Cardiac muscle cell (in vitro differentiated cells and primary cell): ENCODE results near the gene SH2D6. TPM values are rescaled to one million over a fixed set of nuclear protein-coding genes. Genes with fewer than 3 reads are reported as not detected.

ENCODE experiments used
- DNase-seq, 2 donors: peaks; one replicate each; pipeline versions ENCODE4 v3.0.0 to v3.0.0-alpha.2; 2010 to 2017; ENCODE audit warnings: low read depth in 1 of 2, low spot score in 1 of 2
- H3K27ac ChIP-seq: fragments of 200-600 bp; sonication (generic); 2 replicates; pipeline ENCODE4 v1.5.1; 2016
- H3K27me3 ChIP-seq: fragments of 200-600 bp; sonication (generic); 2 replicates; pipeline ENCODE4 v1.6.0; 2016; ENCODE audit warnings: control low read depth
- H3K36me3 ChIP-seq: fragments of 200-600 bp; sonication (generic); 2 replicates; pipeline ENCODE4 v1.5.1; 2016; ENCODE audit warnings: control low read depth
- H3K4me1 ChIP-seq: fragments of 200-600 bp; sonication (generic); 2 replicates; pipeline ENCODE4 v1.8.1; 2017; ENCODE audit warnings: low read depth, mild to moderate bottlenecking, mixed run types
- H3K4me3 ChIP-seq: fragments of 200-600 bp; sonication (generic); 2 replicates; pipeline ENCODE4 v1.5.1; 2016; ENCODE audit warnings: mild to moderate bottlenecking
- H3K9me3 ChIP-seq: fragments of 200-600 bp; sonication (generic); 2 replicates; pipeline ENCODE4 v1.5.1; 2017; ENCODE audit warnings: low read depth, mild to moderate bottlenecking, control low read depth
- CTCF ChIP-seq: IDR thresholded peaks from 2 replicates; pipeline ENCODE4 v1.5.1; 2012; ENCODE audit warnings: low read depth, mild to moderate bottlenecking, low read length
- polyA plus RNA-seq: library from polyadenylated mRNA; unstranded; fragments of >200 nt; fragmentation: Nextera tagmentation; extraction: Ambion mirVana; gene quantifications from 2 replicates; pipeline ENCODE4 v1.2.1, GENCODE V29; 2016
- total RNA-seq: library from RNA; depleted of rRNA; stranded (reverse); fragments of >200 nt; gene quantifications from 2 replicates; pipeline ENCODE4 v1.2.3, GENCODE V29; 2016

SH2D6 gene
- total and polyA plus RNA-seq, 2 experiments from 2014 or later, result not detected

DNA sequence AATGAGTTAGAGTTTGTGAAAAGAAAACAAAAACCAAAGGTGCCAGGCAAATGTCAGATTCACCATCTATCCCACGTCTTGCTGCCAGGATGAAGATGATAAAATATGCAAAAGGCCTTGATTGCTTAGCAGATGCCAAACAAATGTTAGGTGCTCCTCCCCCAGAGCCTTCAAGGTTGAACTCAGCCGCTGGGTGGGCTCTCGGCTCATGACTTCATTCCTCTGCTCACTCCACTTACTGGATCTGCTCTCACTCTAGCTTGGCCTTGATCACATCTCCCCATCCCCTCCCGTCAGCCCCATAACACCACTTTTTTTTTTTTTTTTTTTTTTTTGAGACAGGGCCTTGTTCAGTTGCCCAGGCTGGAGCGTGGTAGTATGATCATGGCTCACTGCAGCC is 38.5 kb downstream of the SH2D6 start:
- Histone ChIP-seq H3K27me3 (no peaks in the 10 kb centered on the region), H3K27ac (no peak overlapping the region), H3K4me1 (no peaks in the 10 kb centered on the region), H3K4me3 (no peak overlapping the region), H3K9me3 (no peaks in the 10 kb centered on the region), H3K36me3 (no peaks in the 10 kb centered on the region)
- no peak for TF ChIP-seq CTCF
- no peak for DNase-seq

DNA sequence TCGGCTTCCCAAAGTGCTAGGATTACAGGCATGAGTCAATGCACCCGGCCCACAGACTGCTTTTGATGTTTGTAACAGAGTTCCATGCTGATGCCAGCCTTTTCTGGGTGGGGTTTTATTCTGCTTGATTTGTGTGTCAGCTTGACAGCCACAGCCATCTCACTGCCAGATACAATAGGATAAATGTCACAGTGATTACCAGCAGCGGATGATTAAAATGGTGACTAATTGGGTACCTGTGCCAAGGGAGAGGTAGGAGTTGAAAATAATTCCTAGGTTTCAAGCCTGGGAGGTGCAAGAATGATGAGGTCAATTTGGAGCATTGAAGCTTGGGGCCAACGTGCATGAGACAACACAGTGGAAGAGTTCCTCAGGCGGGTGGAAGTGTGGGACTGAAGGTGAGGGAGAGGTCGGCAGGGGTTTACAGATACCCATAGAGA is 39.4 kb downstream of the SH2D6 start:
- TF ChIP-seq CTCF, result no peak
- Histone ChIP-seq H3K9me3 (no peaks in the 10 kb centered on the region), H3K4me1 (no peaks in the 10 kb centered on the region), H3K27me3 (no peaks in the 10 kb centered on the region), H3K27ac (no peak overlapping the region), H3K4me3 (no peak overlapping the region), H3K36me3 (no peaks in the 10 kb centered on the region)
- DNase-seq, result no peak

DNA sequence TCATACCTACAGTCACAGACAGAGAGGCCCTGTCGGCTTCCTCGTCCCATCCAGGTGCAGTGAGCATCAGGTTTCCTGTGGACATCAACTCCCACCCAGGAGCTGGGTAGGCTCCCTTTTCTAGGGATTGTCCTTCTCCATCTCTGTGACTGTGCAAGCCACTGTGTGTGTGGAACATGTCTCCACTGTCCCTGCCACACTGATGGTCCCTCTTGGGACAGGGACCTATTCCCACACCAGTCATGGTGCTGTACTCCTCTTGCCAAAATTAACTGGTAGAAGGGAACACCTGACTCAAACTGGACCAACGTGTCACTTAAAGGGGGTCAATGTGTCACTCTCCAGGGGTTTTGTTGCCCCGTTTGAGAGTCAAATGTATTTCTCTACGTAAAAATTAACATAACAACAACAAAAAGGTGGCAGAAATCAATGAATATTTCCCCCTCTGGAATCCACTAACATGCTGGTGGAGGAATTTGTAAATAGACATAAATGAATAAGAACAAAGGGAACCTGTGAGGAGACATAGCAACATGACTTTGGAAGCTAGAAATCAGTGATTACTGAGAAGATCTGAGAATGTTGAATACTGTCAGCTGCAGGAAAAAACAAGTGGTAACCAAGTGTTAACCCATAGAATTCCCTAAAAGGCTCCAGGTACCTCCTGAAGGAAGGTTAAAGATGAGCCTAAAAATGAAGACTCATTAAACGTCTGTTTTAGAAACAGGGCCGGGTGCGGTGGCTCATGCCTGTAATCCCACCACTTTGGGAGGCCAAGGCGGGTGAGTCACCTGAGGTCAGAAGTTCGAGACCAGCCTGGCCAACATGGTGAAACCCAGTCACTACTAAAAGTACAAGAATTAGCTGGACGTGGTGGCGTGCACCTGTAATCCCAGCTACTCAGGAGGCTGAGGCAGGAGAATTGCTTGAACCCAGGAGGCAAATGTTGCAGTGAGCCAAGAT is 40.4 kb downstream of the SH2D6 start:
- H3K27me3 ChIP-seq, result no peaks in the 10 kb centered on the region
- no peak for TF ChIP-seq CTCF
- H3K9me3 ChIP-seq, result no peaks in the 10 kb centered on the region
- H3K27ac ChIP-seq, result no peak overlapping the region
- no peaks in the 10 kb centered on the region for H3K36me3 ChIP-seq
- no peak overlapping the region for H3K4me3 ChIP-seq
- no peak for DNase-seq
- H3K4me1 ChIP-seq, result no peaks in the 10 kb centered on the region

DNA sequence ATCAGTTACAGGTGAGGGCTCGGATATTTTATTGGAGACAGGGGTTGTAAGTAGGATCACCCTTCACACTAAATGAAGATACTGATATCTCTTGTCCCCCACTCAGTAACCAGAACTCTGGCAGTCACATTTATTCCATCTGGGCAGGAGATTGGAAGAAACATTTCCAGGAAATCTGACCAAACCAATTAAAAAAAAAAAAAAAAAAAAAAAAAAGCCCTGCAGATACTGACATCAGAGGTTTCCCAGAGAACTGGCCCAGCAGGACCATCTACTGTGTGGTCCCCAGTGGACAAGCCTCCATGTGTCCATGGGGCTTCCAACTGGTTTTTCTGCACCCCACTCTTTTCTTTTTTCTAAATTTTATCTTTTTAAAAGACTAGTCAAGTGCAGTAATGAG is 41.3 kb downstream of the SH2D6 start:
- Histone ChIP-seq H3K9me3 (no peaks in the 10 kb centered on the region), H3K36me3 (no peaks in the 10 kb centered on the region), H3K27me3 (no peaks in the 10 kb centered on the region), H3K4me1 (no peaks in the 10 kb centered on the region), H3K4me3 (no peak overlapping the region), H3K27ac (no peak overlapping the region)
- DNase-seq, result no peak
- TF ChIP-seq CTCF, result no peak

GRCh38 chr2:85462322-85462721 is 43.8 kb downstream of the SH2D6 start:
- H3K27ac ChIP-seq, result no peak overlapping the region
- no peak for DNase-seq
- no peaks in the 10 kb centered on the region for H3K9me3 ChIP-seq
- H3K27me3 ChIP-seq, result no peaks in the 10 kb centered on the region
- H3K4me1 ChIP-seq, result no peaks in the 10 kb centered on the region
- TF ChIP-seq CTCF, result no peak
- no peak overlapping the region for H3K4me3 ChIP-seq
- no peaks in the 10 kb centered on the region for H3K36me3 ChIP-seq
